ENCODE data around the gene C1orf185.
"Not testable (repeated sequence)": the region's sequence is repeated elsewhere in the genome, so short reads cannot be mapped to it uniquely, and the experiment has no call there.

The C1orf185 gene

DNA sequence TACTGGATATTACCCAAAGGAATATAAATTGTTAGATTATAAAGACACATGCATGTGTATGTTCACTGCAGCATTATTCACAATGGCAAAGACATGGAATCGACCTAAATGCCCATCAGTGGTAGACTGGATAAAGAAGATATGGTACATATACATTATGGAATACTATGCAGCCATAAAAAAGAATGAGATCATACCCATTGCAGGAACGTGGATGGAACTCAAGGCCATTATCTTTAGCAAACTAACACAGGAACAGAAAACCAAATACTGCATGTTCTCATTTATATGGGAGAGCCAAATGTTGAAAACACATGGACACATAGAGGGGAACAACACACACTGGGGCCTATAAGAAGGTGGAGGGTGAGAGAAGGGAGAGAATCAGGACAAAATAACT is 35.7 kb downstream of the C1orf185 start:
- DNase-seq (ENCODE audit: low spot score): not testable (repeated sequence)

DNA sequence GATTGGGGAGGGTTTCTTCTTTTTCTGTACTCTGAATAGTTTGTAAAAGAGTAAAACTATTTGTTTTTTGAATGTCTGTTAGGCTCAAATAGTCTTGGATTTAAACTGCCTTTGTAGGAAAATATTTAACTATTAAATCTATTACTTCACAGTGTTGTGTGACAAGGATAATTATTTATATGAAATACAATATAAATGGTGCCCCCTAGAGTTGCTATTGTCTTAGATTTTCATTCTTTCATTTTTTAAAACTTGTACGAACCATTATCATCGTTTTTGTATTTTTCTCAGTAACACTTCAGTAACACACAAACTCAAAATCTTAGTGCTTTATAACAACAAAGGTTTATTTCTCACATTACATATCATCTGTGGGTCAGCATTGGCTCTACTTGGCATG is 37.4 kb downstream of the C1orf185 start:
- DNase-seq (ENCODE audit: low spot score): no peak

DNA sequence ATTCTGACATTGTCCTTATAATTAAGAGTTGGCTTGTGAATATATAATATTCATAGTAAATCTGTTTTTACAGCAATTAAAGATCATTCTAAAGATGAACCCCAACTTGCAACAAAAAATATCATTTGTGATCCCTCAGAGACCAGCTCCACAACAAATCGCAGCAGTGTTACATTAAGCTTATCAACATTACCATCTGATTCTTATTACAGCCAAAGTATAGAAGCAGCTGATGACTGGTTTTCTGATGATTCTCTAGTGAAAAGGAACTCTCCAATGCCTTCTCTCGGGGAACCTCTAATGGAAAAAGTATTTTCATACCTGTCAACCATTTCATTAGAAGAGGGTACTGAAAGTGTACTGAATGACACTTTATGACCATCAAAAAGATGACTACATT is 45.4 kb downstream of the C1orf185 start:
- DNase-seq (ENCODE audit: low spot score): no peak

DNA sequence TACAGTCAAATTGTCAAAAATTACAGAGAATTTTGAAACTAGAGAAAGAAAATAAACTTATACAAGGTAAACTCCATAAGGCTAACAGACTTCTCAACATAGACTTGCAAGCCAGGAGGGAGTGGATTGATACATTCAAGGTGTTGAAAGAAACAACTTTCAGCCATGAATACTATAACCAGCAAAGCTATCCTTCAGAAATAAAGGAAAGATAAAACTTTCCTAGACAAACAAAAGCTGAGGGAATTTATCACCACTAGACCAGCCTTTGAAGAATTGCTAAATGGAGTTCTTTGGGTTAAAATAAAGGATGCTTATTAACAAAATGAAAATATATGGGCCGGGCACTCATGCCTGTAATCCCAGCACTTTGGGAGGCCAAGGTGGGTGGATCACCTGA is 52.7 kb downstream of the C1orf185 start:
- no peak for DNase-seq (ENCODE audit: low spot score)

DNA sequence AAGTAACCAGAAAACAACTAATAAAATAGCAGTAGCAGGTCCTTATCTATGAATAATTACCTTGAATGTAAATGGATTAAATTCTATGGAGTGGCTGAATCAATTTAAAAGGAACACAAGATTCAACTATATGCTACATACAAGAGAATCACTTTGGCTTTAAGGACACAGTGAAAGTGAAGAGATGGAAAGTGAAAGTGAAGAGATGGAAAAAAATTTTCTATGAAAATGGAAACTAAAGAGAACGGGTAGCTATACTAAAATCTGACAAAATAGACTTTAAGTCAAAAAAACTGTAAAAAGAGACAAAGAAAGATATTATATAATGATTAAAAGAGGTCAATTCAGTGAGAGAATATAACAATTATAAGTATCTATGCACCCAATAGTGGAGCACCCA is 54.7 kb downstream of the C1orf185 start:
- DNase-seq (ENCODE audit: low spot score): no peak

DNA sequence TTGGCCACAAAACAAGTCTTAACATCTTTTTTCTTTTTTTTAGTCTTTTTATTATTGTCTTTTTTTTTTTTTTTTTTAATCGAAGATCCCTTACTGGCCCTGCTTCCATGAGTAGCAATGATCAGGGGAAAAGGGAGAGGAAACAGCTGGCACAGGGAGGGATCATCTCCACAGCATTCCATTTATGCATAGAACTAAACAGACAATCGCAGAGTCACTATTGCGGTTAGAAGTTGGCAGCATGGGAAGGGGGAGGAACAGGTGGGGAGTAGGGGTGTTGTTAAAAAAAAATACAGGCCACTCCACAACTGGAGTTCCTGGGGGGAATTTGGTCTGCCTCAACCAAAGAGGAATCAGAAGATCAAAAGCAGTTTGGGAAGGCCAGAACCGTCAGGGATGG is 55.4 kb downstream of the C1orf185 start:
- DNase-seq (ENCODE audit: low spot score): no peak

DNA sequence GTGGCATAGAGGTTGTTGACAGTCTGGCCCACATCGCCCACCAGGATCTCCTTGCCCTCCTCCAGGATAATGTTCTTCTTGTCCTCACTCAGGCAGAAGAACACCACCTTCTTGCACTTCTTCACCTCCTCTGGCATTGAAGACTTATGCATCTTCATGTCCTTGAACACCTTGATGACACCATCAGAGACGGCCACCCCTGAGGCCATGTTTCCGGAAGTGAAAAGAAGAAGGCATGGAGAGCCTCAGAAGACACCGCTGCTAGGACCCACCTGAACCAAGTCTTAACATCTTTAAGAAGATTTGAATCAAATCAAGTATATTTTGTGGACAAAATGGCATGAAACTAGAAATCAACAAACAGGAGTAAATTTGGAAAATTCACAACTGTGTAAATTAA is 56.2 kb downstream of the C1orf185 start:
- DNase-seq (ENCODE audit: low spot score): no peak

DNA sequence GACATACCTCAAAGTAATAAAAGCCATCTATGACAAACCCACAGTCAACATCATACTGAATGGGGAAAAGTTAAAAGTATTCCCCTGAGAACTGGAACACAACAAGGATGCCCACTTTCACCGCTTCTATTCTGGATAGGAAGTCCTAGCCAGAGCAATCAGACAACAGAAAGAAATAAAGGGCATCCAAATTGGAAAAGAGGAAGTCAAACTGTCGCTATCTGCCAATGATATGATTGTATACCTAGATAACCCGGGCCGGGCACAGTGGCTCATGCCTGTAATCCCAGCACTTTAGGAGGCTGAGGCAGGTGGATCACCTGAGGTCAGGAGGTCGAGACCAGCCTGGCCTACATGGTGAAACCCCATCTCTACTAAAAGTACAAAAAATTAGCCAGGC is 60.5 kb downstream of the C1orf185 start:
- DNase-seq (ENCODE audit: low spot score): not testable (repeated sequence)

DNA sequence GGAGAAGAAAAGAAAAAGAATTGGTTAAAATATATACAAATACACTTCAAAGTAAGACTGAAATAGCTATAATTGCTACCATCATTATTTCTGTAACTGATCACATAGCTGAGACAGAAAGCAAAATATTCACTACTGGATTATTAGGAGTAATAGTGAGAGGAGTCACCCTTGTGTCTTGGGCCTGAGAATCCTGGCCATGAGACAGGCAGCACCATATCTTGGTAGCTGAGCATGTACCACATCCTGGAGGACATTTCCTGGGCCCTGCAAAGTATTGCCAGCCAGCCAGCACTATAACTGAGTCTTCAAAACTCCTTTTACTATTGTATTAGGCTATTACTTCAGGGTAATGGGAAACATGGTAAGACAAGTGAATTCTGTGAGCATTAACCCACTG is 63.5 kb downstream of the C1orf185 start:
- no peak for DNase-seq (ENCODE audit: low spot score)

DNA sequence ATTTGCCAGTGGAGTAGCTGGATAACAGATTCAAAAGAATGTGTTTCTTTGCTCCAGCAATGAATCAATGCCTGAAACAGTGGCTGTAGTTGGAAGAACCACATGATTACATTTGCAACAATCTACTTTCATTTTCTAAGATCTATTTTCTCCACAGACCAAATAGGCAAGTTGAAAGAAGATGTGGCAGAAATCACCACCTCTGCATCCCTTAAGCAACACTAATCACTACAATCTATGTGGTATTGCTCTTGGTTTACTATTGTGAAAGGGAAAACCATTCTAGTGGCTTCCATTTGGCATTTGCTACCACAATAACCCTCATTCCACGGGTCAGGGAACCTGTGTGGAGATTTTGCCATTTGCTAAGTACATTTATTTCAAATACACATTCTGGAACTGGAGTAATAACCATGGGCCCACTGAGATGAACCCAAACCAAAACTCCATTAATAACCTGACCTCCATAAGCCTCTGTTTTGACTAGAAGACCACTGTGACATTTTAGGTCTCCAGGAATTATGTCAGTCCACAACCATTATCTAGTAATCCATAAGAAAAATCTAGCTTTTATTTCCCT is 66.3 kb downstream of the C1orf185 start:
- DNase-seq (ENCODE audit: low spot score): no peak

DNA sequence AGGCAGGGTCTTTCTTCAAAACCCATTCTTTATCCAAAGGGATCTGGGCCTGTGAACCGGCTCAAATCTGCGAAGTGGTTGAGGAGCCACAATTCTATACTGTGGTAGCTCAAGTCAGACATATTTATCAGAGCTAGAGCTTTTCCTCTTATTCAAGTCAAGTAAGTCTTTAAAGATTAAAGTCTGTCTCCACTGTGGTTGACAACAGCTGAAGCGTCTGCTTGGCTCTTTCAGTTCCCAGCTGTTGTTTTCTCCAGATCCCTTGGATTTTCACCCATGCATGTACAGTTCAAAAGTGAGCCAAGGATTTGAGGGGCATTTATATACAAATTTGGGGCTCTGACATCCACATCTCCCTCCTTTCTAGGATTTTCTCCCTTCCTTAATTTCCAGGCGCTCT is 66.9 kb downstream of the C1orf185 start:
- DNase-seq (ENCODE audit: low spot score): no peak

DNA sequence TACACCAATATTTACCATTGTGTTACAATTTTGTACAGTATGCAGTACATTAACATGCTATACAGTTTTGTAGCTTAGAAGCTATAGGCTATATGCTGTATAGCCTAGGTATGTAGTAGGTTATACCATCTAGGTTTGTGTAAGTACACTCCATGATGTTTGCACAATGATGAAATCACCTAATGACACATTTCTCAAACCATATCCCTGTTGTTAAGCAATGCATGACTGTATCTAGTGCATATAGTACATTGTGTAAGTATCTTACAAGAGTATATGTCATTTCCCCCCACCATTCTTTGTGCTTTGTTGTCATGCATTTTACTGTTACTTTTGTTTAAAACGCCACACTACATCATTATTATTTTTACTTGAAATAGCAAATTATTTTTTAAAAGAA is 68.3 kb downstream of the C1orf185 start:
- no peak for DNase-seq (ENCODE audit: low spot score)

DNA sequence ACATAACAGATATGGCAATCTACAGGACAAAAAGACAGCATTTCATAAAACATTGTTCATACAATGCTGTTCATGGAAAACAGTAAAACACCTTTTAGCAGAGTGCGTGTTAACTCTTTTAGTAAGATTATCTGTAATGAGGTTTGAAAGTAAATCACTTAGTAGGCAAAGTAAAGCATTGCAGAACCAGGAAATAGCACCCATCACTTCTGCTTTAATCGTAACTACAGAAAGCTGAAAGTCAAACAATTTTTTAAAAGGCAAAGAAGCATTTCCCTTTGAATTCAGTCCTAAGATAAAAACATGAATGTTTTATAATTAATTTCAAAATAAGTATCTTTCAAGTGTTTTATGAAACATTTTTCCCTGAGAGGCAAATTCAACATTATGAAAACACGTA is 70.8 kb downstream of the C1orf185 start:
- no peak for DNase-seq (ENCODE audit: low spot score)

DNA sequence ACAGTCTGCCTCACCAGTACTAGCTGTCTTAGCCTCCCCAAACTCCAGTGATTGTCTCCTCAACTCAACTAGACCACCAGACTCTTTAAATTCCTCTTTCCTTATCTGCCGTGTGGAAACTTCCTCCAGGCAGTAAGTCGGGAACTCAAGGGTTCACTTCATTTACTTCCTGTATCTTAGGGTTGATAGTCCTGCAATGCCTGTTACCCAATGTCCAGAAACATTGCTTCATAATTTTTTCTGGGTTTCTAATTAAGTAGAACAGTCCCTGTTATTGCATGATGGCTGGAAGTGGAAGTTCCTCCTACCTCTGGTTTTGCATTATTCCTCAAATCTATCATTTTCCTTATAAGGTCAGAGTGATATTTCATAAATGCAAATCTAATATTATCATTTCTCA is 73.2 kb downstream of the C1orf185 start:
- DNase-seq (ENCODE audit: low spot score): no peak

DNA sequence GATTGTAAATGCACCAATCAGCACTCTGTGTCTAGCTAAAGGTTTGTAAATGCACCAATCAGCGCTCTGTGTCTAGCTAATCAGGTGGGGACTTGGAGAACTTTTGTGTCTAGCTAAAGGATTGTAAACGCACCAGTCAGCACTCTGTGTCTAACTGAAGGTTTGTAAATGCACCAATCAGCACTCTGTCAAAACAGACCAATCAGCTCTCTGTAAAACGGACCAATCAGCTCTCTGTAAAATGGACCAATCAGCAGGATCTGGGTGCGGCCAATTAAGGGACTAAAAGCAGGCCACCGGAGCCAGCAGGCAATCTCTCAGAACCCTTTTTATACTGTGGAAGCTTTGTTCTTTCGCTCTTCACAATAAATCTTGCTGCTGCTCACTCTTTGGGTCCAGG is 76.0 kb downstream of the C1orf185 start:
- not testable (repeated sequence) for DNase-seq (ENCODE audit: low spot score)

DNA sequence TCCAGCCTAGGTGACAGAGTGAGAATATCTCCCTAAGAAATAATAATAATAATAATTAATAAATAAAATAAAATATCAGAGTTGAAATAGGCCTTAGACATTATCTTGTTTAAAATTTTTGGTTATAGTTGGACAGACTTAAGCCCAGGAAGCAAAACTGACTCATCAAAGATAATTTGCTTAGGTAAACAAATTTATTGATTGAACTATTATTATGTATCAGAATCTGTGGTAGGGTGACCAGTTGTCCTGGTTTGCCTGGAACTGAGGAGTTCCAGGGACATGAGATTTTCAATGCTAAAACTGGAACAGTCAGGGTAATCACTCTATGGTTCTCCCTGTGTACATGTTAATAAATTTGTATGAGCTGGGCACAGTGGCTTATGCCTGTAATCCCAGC is 86.2 kb downstream of the C1orf185 start:
- DNase-seq (ENCODE audit: low spot score): no peak

DNA sequence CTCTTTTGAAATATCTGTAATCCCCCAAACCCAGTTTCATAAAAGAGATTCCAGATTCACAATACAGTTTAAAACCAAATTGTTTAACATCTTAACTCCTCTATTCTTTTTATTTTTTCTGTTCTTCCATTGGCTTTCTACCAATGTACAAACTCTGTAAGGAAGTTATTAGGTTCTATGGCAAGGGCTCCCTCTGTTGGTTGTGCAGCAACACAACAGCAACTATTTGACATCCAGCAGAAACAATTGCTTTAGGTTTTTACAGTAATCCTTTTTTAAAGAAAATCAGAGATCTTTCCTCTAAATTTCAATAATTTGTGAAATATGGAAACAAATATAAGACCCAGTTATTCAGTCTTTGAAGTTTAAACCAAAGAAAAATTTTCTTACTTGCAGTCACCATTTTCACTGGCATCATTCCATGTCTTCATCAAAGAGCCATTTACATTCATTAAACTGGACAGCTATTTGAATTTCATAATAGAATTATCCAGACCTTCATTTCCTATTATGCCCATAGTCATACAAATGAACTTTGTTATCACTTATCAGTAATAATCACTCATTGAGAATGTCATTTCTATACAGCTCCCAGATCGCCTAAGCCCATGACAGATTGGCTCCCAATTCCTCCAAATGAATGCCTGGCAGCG is 87.5 kb downstream of the C1orf185 start:
- peak; percentile 57 for DNase-seq (ENCODE audit: low spot score)

DNA sequence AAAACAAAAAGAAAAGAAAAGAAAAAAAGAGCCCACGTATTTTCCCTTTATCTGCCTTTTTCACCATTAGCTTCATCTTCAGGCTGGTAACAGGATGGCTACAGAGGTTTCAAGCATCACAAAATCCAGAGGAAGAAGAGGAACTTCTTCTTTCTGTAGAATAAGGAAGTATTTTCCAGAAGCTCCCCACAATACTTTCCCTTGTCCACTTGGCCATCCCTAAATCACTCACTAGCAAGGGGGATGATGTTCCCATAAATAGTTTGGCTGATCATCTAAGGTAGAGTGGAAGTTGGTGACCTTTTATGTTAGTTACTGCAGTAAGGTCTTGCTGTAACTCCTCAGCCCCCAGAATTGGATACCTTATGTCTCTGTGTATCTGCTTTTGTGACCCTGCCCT is 88.9 kb downstream of the C1orf185 start:
- no peak for DNase-seq (ENCODE audit: low spot score)

DNA sequence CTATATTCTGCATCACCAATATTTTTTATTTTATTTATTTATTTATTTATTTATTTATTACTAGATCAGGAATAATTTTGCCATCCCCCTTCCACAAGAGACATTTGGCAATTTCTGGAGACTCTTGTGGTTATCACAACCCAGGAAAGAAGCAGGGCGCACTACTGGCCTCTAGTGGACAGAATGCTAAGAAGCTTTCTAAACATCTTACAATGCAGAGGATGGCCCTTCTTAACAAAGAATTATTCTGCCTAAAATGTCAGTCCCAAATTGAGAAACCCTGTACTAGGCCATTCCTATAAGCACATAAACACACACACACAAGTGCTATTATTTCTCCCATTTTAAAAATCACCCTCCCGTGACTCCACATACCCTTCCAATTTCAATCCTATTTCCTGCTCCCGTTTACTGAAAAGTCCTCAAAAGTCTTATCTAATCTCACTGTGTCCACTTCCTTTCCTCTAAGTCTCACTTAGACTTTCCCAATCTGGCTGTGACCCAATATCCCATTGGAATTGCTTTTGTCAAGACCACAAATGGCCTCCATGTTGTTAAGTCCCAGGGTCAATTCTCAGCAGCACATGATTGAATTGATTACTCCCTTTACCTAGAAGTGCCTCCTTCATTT is 90.3 kb downstream of the C1orf185 start:
- peak; percentile 58 for DNase-seq (ENCODE audit: low spot score)

DNA sequence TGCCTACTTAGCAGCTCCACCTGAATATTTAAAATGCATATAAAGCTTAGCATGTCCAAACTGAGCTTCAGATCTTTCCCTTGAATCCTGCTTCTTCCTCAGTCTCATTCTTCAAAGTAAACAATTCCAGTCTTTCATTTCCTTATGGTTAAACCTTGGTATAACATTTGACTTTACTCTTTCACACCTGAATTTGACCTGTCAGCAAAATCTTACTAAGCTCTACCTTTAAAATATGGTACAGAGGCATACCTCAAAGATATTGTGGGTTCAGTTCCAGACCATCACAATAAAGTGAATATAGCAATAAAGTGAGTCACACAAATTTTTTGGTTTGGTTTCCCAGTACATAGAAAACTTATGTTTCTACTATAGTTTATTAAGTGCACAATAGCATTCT is 91.5 kb downstream of the C1orf185 start:
- DNase-seq (ENCODE audit: low spot score): no peak
